Measurements from ENCODE around the gene DHCR7.
A peak's percentile ranks its signal among the peaks of the same experiment; 100 is the strongest.
"Not testable (repeated sequence)": the region's sequence is repeated elsewhere in the genome, so short reads cannot be mapped to it uniquely, and the experiment has no call there.

Gene DHCR7

DNA sequence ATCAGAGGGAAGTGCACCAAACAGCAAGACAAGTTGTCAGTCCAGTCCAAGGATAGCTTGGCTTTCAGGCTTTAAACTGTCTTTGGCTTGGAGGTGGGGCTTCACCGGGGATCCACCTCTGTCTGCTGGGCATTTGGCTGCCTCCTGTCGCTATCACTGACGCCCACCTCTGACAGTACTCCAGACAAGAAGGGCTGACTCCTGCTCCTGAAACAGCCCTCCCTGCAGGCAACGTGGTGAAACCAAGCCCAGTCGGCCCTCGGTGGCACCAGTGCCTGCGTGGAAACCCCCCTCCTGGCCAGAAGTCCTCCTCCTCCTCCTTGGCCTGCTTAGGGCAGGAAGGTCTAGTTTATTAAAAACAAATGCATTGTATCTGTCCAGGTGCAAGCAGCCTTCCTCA is 16.9 kb downstream of the DHCR7 start:
- Mint-ChIP-seq H3K27me3 (peaks cover 0 to 6% of the 10 kb centered on the region in 2 donors), H3K4me1 (peaks cover 10 to 19% of the 10 kb centered on the region in 2 donors), H3K36me3 (peaks cover 20 to 26% of the 10 kb centered on the region in 2 donors), H3K9me3 (peaks cover 0 to 1% of the 10 kb centered on the region in 2 donors), H3K27ac (peak overlapping the region; percentile 31), H3K4me3 (no peak overlapping the region)
- ATAC-seq (replicated peaks) = no peak
- DNase-seq = no peak

DNA sequence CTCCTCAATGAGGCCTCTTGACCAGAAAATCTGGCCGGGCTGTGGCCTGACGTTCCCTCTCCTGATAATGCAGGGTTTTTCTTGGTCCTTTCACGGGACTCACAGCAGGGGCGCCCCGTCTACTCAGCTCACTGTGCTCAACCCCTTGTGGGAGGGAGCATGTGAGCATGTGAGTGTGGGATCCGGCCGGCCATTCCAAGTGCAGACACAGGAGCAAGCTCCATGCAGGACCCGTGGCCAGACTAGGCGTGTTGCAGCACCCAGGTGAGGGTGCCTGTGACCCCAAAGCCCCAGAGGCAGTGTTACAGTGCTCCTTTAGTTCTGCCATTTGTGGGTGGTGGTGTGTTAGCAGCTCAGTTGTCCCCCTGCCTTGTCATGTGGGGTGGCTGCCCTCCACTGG is 18.0 kb downstream of the DHCR7 start:
- peaks cover 15 to 21% of the 10 kb centered on the region in 2 donors for H3K36me3 Mint-ChIP-seq
- H3K4me3 Mint-ChIP-seq = no peak overlapping the region
- H3K4me1 Mint-ChIP-seq = peaks cover 16 to 24% of the 10 kb centered on the region in 2 donors
- ATAC-seq (replicated peaks) (no peak), DNase-seq (no peak)
- peaks cover 0 to 1% of the 10 kb centered on the region in 2 donors for H3K9me3 Mint-ChIP-seq
- peaks cover 0 to 6% of the 10 kb centered on the region in 2 donors for H3K27me3 Mint-ChIP-seq
- H3K27ac Mint-ChIP-seq = no peak overlapping the region

DNA sequence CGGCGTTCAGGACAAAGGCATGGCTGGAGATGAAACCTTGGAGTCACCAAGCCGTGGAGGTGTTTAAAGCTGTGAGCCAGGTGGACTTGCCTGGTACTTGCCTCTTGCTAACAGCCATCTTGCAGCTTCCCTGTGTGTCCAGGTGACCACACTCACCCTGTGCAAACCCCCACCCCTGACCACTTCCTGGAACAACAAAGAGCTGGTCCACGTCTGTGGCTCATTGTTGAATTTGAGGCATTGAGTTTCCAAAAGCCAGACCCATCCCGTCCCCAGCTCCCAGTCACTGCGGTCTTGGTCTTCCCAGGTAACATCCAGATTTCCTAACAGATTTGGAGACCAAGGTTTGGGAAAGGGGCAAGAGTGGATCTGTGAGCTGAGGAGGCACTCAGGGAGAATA is 18.5 kb downstream of the DHCR7 start:
- H3K4me3 Mint-ChIP-seq = no peak overlapping the region
- no peak for DNase-seq

DNA sequence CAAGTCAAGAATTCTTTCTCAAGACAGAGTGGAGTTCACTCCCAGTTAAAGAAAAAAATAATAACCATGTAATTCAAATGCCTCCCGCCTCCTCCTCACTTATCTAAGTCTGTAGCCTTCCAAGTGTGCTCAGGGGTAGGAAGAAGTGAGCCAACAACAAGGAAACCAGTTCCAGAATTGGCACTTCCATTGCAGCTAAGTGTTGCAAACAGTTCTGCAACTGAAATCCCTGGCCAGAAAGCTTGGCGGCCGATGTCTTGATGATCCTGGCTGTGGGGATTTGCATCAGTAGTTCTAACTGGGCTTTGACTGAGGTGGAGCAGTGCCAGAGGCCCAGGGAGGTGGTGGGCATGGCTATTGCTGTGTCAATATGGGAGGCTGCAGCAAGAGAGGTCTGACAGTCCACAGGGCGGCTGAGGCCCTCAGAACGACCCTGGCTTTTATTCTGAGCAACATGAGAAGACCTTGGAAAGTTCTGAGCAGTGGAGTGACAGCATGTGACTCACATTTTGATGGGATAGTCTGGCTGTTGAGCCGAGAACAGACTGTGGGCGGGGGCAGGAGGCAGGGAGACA is 19.2 kb downstream of the DHCR7 start:
- no peak for DNase-seq
- Mint-ChIP-seq H3K9me3 (peaks cover 0 to 1% of the 10 kb centered on the region in 2 donors), H3K36me3 (peaks cover 4 to 8% of the 10 kb centered on the region in 2 donors), H3K4me3 (no peak overlapping the region), H3K4me1 (peaks cover 14 to 20% of the 10 kb centered on the region in 2 donors), H3K27me3 (peaks cover 0 to 6% of the 10 kb centered on the region in 2 donors), H3K27ac (peak overlapping the region; percentile 48)
- ATAC-seq (replicated peaks) = no peak

More for the DNA sequence above, 18.5 kb downstream of the DHCR7 start:
- Mint-ChIP-seq H3K27ac (no peak overlapping the region), H3K4me1 (peaks cover 16 to 22% of the 10 kb centered on the region in 2 donors), H3K27me3 (peaks cover 0 to 6% of the 10 kb centered on the region in 2 donors), H3K36me3 (peaks cover 11 to 16% of the 10 kb centered on the region in 2 donors), H3K9me3 (peaks cover 0 to 1% of the 10 kb centered on the region in 2 donors)
- ATAC-seq (replicated peaks) = no peak

DNA sequence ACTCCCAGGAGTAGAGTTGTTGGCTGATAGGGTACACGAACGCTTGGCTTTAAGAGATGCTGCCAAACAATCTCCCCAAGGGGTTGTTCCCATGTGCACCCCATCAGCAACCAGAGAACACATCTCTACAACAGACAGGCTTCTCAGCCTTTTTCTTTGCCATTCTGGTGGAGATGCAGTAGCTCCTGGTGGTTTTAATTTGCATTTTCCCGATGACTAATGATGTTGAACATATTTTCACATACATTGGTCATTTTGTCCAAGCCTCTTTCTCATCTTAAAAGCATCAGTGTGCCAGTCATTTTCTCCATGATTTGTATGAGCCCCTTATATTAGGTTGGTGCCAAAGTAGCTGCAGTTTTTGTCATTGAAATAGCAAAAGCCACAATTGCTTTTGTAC is 21.8 kb downstream of the DHCR7 start:
- H3K27me3 Mint-ChIP-seq = peaks cover 0 to 6% of the 10 kb centered on the region in 2 donors
- peaks cover 22 to 36% of the 10 kb centered on the region in 2 donors for H3K4me1 Mint-ChIP-seq
- peaks cover 0 to 1% of the 10 kb centered on the region in 2 donors for H3K9me3 Mint-ChIP-seq
- H3K4me3 Mint-ChIP-seq = no peak overlapping the region
- H3K36me3 Mint-ChIP-seq = no peaks in the 10 kb centered on the region
- H3K27ac Mint-ChIP-seq = no peak overlapping the region
- ATAC-seq (replicated peaks) (no peak), DNase-seq (no peak)

DNA sequence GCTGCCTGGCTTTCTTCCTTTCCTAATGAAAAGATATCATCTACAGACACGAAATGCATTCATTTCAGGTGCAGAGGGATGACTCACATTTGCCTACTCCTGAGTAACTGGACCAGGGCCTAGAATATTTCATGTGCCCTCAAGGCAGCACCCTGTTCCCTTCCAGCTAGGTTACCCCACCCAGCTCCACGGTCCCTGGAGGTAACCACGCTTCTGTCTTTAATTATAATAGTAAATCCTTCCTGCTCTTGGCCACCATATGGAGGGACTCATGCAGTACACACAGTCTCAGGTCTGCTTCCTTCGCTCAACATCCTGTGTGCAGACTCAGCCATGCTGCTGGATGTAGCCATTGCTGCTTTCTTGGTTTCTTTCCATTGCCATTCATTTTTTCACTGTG is 22.3 kb downstream of the DHCR7 start:
- no peak for DNase-seq
- Mint-ChIP-seq H3K9me3 (peaks cover 0 to 1% of the 10 kb centered on the region in 2 donors), H3K4me1 (peaks cover 21 to 38% of the 10 kb centered on the region in 2 donors), H3K36me3 (no peaks in the 10 kb centered on the region), H3K27me3 (peaks cover 0 to 6% of the 10 kb centered on the region in 2 donors), H3K27ac (no peak overlapping the region), H3K4me3 (no peak overlapping the region)
- peak; percentile 58 to 60 for ATAC-seq (replicated peaks)

DNA sequence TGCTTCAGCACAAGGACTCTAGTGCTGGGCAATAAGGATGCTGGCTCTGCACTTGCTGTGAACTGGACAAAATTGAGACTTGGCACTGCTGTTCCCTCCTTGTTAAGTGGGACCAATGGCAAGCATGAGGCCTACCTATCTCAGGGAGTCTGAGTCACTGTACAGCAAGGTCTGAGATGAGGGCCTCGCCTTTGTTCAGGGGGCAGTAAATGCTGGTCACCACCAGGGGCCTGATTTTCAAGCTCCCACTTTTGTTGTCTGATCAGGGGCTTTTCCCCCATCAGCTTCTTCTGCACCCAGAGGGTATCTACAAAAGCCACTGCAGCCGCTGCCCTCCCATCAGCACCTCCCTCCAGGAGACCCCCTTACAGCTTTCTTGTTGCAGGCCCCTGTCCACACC is 22.8 kb downstream of the DHCR7 start:
- Mint-ChIP-seq H3K36me3 (no peaks in the 10 kb centered on the region), H3K4me3 (no peak overlapping the region), H3K27me3 (peaks cover 0 to 6% of the 10 kb centered on the region in 2 donors), H3K27ac (no peak overlapping the region), H3K4me1 (peaks cover 25 to 42% of the 10 kb centered on the region in 2 donors), H3K9me3 (peaks cover 0 to 1% of the 10 kb centered on the region in 2 donors)
- DNase-seq (no peak), ATAC-seq (replicated peaks) (peak in 1 of 2 donors; percentile 20)

DNA sequence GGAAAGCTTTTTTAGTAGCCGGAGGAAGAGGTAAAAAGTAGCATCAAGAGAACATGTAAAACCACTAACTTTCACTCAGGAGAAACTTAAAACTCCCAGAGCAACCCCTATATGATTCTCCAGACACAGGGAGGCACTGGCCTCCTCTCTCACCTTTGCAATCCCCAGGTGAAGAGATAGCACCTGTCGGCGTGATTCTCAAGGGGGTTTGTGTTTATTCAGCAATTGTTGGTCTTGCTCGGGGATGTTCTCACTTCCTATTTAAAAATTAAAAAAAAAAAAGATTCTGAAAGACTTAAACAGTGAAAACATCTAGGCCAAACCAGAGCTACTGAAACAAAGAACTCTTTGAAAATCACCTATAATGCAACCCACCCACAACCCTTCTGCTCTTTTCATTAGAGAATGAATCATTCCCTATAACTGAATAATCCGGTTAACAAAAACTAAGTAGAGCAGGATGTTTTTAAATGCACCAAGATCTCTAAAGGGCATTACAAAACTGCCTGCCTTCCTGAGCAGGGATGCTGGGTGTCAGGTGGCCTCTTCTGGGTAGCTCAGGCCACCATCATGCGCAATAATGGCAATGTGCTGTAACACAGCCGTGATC is 24.9 kb downstream of the DHCR7 start:
- no peak for ATAC-seq (replicated peaks)
- no peak for DNase-seq
- Mint-ChIP-seq H3K9me3 (peaks cover 0 to 1% of the 10 kb centered on the region in 2 donors), H3K4me1 (peaks cover 39 to 64% of the 10 kb centered on the region in 2 donors), H3K4me3 (no peak overlapping the region), H3K27ac (no peak overlapping the region), H3K36me3 (no peaks in the 10 kb centered on the region), H3K27me3 (no peaks in the 10 kb centered on the region)

DNA sequence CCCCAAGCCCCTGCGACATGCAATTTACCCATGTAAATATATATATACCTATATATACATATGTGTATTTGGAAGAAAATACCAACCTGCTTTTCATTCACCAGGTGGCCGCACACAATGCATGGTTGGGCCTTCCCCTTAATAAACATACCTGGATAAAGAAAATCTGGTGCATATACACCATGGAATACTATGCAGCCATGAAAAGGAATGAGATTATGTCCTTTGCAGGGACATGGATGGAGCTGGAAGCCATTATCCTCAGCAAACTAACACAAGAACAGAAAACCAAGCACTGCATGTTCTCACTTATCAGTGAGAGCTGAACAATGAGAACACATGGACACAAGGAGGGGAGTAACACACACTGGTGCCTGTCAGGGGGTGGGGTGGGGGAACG is 25.9 kb downstream of the DHCR7 start:
- H3K36me3 Mint-ChIP-seq; ATAC-seq (replicated peaks); H3K9me3 Mint-ChIP-seq; H3K27ac Mint-ChIP-seq; DNase-seq; H3K27me3 Mint-ChIP-seq; H3K4me3 Mint-ChIP-seq: not testable (repeated sequence)
- H3K4me1 Mint-ChIP-seq = peaks cover 39 to 72% of the 10 kb centered on the region in 2 donors

DNA sequence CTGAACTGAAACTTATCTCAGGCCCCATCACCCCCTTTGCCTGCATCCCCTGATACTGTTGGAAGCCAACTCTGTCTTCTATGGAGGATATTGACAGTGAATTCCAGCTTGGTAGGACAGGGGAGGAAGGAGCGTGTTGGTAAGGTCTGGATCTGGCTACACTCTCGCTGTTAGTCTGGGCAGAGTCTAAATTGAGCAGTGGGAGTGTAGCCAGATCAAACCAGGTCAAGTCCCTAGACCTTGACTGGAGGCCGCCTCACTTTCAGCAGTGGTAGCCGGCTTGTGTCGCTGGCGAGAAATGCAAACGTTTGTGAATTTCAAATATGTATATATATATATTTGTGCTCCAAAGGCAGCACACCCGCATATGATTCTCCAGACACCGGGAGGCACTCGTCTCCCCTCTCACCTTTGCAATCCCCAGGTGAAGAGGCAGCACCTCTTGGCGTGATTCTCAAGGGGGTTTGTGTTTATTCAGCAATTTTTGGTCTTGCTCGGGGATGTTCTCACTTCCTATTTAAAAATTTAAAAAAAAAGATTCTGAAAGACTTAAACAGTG is 26.7 kb downstream of the DHCR7 start:
- no peak overlapping the region for H3K27ac Mint-ChIP-seq
- ATAC-seq (replicated peaks) (no peak), DNase-seq (no peak)
- peaks cover 0 to 3% of the 10 kb centered on the region in 2 donors for H3K27me3 Mint-ChIP-seq
- H3K4me1 Mint-ChIP-seq = peaks cover 38 to 71% of the 10 kb centered on the region in 2 donors
- no peak overlapping the region for H3K4me3 Mint-ChIP-seq
- H3K36me3 Mint-ChIP-seq = no peaks in the 10 kb centered on the region
- H3K9me3 Mint-ChIP-seq = peaks cover 0 to 1% of the 10 kb centered on the region in 2 donors

DNA sequence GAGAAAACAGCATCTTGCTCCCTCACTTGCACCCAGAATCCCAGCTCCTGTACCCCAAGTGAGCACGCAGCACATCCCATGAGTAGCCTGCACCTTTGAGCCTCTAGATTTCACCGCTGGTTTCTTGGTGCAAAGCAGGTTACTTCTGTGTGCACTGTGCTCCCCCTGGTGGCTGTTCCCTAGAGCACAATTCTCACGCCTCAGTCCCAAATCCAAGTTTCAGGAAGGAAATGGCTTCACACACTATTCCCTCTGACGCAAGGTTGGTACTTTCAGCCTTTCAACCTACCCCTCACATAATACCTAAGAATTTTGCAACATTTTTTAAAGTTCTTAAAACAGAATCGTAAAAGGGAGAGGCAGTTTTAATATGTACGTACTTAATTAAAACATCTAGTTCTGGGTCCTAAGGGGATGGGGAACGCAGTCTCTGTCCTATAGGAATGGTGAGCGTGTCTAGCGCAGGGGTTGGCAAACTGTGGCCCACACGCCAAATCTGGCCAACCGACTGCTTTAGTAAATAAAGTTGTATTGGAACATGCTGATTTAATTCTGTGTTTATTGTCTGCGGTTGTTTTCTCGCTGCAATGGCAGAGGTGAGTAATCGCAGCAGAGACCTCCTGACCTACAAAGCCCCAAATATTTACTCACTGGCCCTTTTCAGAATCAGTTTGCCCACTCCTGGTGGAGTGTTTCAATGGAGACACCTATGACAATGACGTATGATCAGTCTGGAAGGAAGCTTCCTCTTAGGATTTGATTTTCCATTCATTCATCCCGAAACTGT is 27.5 kb downstream of the DHCR7 start:
- no peaks in the 10 kb centered on the region for H3K36me3 Mint-ChIP-seq
- H3K9me3 Mint-ChIP-seq = peaks cover 0 to 1% of the 10 kb centered on the region in 2 donors
- H3K27me3 Mint-ChIP-seq = peaks cover 0 to 6% of the 10 kb centered on the region in 2 donors
- H3K27ac Mint-ChIP-seq = no peak overlapping the region
- H3K4me1 Mint-ChIP-seq = peaks cover 31 to 62% of the 10 kb centered on the region in 2 donors
- no peak overlapping the region for H3K4me3 Mint-ChIP-seq
- ATAC-seq (replicated peaks) (no peak), DNase-seq (no peak)

DNA sequence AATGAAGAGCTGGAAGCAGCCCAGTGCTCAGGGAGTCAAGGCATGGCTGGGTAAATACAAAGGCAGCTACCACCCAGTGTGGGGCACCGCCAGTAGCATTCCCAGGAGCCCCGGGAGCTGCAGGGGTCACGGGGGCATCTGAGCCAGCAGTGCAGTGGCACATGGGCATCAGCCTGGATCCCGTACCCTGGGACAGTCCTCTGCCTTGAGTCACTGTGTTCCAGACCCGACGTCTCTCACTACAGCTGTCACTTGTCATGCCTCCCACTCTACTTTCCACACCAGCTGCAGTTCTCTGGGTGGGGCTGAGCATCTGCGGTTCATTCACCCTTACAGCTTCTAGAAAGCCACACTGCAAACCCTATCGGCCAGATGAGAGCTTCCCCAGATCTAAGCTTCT is 29.6 kb downstream of the DHCR7 start:
- Mint-ChIP-seq H3K27me3 (peaks cover 9 to 21% of the 10 kb centered on the region in 2 donors), H3K4me1 (peaks cover 25 to 52% of the 10 kb centered on the region in 2 donors), H3K36me3 (no peaks in the 10 kb centered on the region), H3K9me3 (peaks cover 5 to 6% of the 10 kb centered on the region in 2 donors), H3K4me3 (no peak overlapping the region), H3K27ac (no peak overlapping the region)
- ATAC-seq (replicated peaks) (peak; percentile 97 to 99), DNase-seq (peak; percentile 70)

DNA sequence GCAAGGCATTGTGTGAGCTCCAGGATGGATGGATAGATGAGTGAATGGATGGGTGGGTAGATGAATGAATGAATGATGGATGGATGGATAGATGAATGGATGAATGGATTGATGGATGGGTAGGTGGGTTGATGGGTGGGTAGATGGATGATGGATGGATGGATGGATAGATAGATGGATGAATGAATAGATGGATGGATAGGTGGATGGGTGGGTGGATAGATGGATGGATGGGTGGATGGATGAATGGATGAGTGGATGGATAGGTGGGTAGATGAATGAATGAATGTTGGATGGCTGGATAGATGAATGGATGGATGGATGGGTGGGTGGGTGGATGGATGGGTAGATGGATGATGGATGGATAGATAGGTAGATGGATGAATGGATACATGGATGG is 33.5 kb downstream of the DHCR7 start:
- no peak overlapping the region for H3K4me3 Mint-ChIP-seq
- peaks cover 9 to 26% of the 10 kb centered on the region in 2 donors for H3K27me3 Mint-ChIP-seq
- H3K4me1 Mint-ChIP-seq = peaks cover 7 to 24% of the 10 kb centered on the region in 2 donors
- ATAC-seq (replicated peaks) (no peak), DNase-seq (no peak)
- H3K36me3 Mint-ChIP-seq = peaks cover 0 to 2% of the 10 kb centered on the region in 2 donors
- H3K9me3 Mint-ChIP-seq = peaks cover 10 to 11% of the 10 kb centered on the region in 2 donors
- no peak overlapping the region for H3K27ac Mint-ChIP-seq

DNA sequence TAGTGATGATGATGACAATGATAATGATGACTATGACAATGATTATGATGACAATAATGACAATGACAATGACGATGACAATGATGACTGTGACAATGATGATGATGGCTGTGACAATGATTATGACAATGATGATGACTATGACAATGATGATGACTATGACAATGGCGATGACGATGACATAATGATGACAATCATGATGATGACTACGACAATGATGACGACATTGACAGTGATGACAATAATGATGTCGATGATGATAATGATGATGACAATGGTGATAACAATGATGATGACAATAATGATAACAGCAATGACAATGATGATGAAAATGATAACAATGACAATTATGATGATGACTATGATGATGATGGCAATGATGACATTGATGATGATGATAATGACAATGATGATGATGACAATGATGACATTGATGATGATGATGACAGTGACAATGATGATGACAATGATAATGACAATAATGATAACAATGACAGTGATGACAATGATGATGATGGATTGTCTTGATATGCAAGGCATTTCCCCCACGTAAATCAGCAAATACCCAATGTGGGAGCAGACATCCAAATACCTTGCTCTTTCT is 37.7 kb downstream of the DHCR7 start:
- Mint-ChIP-seq H3K9me3 (peaks cover 9 to 11% of the 10 kb centered on the region in 2 donors), H3K4me3 (no peak overlapping the region), H3K27me3 (peaks cover 9 to 26% of the 10 kb centered on the region in 2 donors), H3K36me3 (peaks cover 0 to 2% of the 10 kb centered on the region in 2 donors), H3K27ac (no peak overlapping the region), H3K4me1 (peaks cover 4 to 13% of the 10 kb centered on the region in 2 donors)
- DNase-seq (no peak), ATAC-seq (replicated peaks) (no peak)

Data from stimulated activated naive B cell treated with anti-CD40 and anti-IgM and Interleukin-4, amounts not matched to agents 10 μg/mL and 1 μg/mL and 100 μg/mL, for 72 hours (primary cell).